GM18907 (cell line): ENCODE measurements around the gene OR7G2.
"Not testable (repeated sequence)": the region's sequence is repeated elsewhere in the genome, so short reads cannot be mapped to it uniquely, and the experiment has no call there.

Source experiments
- ATAC-seq: cut with Tn5 transposase; IDR thresholded peaks from one replicate; pipeline ENCODE4 v1.9.1; 2021; ENCODE audit warnings: mild to moderate bottlenecking, moderate library complexity; ENCODE audit not compliant: unreplicated experiment

The OR7G2 gene

GRCh38 chr19:9075064-9075949 is 32.0 kb downstream of the OR7G2 start:
- no peak for ATAC-seq

- ATAC-seq, result no peak
These were observed 33.5 kb downstream of the OR7G2 start for GRCh38 chr19:9073806-9074205.

GRCh38 chr19:9071720-9072119 is 35.6 kb downstream of the OR7G2 start:
- not testable (repeated sequence) for ATAC-seq

- ATAC-seq, result no peak
These were observed 37.2 kb downstream of the OR7G2 start for GRCh38 chr19:9070066-9070465.

GRCh38 chr19:9065457-9066014 is 41.7 kb downstream of the OR7G2 start:
- ATAC-seq, result no peak

- no peak for ATAC-seq
These were observed 45.4 kb downstream of the OR7G2 start for GRCh38 chr19:9061879-9062278.

DNA sequence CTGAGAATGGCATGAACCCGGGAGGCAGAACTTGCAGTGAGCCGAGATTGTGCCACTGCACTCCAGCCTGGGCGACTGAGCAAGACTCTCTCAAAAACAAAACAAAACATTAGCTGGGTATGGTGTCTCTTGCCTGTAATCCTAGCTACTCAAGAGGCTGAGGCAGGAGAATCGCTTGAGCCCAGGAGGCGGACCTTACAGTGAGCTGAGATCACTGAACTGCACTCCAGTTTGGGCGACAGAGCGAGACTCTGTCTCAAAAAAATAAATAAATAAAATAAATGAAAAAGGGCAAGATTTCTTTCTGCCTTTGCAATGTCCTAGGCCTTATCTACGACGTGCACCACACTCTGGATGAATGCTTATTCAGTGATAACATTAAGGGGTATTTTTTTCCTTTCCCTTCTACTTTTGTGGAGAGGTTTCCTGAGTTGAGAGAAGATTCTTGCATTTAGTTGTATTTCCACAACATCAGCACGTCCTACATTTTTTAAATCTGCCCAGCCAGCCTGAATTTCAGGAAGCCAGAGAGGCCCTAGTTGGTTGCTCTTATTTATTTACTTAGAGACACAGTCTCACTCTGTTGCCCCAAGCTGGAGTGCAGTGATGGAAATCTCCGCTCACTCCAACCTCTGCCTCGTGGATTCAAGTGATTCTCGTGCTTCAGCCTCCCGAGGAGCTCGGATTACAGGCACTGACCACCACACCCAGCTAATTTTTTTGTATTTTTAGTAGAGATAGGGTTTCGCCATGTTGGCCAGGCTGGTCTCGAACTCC is 46.5 kb downstream of the OR7G2 start:
- no peak for ATAC-seq

DNA sequence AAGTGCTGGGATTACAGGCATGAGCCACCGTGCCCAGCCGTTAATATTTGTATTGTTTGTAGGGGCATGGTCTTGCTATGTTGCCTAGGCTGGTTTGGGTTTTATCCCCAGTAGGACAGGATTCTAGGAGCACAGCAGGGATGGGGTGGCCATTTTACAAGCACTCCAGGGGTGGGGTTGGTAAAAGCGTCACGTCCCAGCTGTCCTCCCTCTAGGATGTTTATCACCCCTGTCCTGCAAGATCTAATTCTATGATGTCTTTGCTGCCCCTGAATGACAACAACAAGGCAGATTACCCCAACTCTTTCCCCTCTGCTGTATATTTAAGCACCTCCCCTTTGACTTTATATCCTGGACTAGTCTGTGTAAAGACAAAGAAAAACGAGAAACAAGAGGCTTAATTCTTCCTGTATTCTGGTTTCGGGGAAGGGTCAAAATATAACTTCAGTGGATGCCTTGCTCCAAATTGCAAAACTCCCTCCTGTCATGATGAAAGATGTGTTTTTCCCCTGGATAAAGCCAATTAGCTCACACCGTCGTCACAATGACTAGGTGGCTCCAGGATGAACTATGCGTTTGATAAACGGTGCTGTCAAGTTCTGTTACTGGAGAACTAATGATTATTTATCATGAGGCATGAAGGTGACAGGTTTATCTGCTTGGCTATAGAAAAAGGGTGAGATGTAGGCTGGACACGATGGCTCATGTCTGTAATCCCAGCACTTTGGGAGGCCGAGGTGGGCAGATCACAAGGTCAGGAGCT is 48.2 kb downstream of the OR7G2 start:
- ATAC-seq, result no peak

- no peak for ATAC-seq
These were observed 49.6 kb downstream of the OR7G2 start for GRCh38 chr19:9057505-9058258.

DNA sequence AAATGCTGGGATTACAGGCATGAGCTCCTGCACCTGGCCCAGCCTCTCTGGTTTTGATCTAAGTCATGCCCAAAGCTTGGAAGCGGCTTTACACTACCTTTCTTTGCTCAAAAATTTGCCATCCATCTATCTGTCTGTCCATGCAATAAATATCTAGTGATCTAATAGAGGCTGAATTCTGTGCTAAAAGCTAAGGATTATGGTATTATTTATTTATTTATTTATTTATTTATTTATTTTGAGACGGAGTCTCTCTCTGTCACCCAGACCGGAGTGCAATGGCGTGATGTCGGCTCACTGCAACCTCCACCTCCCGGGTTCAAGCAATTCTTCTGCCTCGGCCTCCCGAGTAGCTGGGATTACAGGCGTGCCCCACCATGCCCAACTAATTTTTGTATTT is 51.1 kb downstream of the OR7G2 start:
- ATAC-seq, result not testable (repeated sequence)

GRCh38 chr19:9054765-9055164 is 52.5 kb downstream of the OR7G2 start:
- no peak for ATAC-seq

DNA sequence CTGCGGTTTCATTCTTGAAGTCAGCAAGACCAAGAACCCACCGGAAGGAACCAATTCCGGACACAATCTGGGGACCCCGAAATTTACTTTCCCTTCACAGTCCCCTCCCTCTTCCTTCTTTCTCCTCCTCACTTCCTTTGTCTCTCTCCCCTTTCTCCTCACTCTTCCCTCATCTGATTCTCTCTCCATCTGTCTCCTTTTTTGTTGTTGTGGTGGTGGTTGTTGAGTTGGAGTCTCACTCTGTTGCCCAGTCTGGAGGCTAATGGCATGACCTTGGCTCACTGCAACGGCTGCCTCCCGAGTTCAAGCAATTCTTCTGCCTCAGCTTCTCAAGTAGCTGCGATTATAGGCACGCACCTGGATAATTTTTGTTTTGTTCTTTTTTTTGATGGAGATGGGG is 53.1 kb downstream of the OR7G2 start:
- ATAC-seq, result no peak

- not testable (repeated sequence) for ATAC-seq
These were observed 53.6 kb downstream of the OR7G2 start for GRCh38 chr19:9053674-9054073.

GRCh38 chr19:9052894-9053293 is 54.4 kb downstream of the OR7G2 start:
- no peak for ATAC-seq
